Vagina (tissue), 2 donors: ENCODE data around the gene APBB2. TPM values are rescaled to one million over a fixed set of nuclear protein-coding genes. Genes with fewer than 3 reads are reported as not detected.

ENCODE experiments used
- DNase-seq, 2 donors: peaks; one replicate each; pipeline ENCODE4 v3.0.0-alpha.2; 2017; ENCODE audit errors: extremely low spot score in 2 of 2
- H3K27ac ChIP-seq: fragments of 200-600 bp; sonication (generic); one replicate; pipeline ENCODE4 v1.5.1; 2019
- H3K27me3 ChIP-seq: fragments of 200-600 bp; sonication (generic); one replicate; pipeline ENCODE4 v1.5.1; 2019
- H3K36me3 ChIP-seq, 2 donors: fragments of 200-600 bp; sonication (generic); one replicate each; pipeline ENCODE4 v1.5.1; 2017 to 2019
- H3K4me1 ChIP-seq: fragments of 200-600 bp; sonication (generic); one replicate; pipeline ENCODE4 v1.5.1; 2019
- H3K4me3 ChIP-seq, 2 donors: fragments of 200-600 bp; sonication (generic); 1 replicate in 1 of 2; 2 replicates in 1 of 2; pipeline ENCODE4 v1.5.1; 2016 to 2019
- H3K9me3 ChIP-seq: fragments of 200-600 bp; sonication (generic); one replicate; pipeline ENCODE4 v1.5.1; 2019
- CTCF ChIP-seq, 3 experiments: fragments of 450-650 bp in 2 of 3; fragments of 200-600 bp in 1 of 3; sonication (generic) in 1 of 3; IDR thresholded peaks; one replicate each; pipeline ENCODE4 v1.5.1; 2017 to 2019; ENCODE audit warnings: antibody characterized with exemption in 3 of 3, mild to moderate bottlenecking in 2 of 3, moderate library complexity in 2 of 3
- POLR2A ChIP-seq, 2 donors: fragments of 450-650 bp; IDR thresholded peaks; one replicate each; pipeline ENCODE4 v1.6.1; 2017; ENCODE audit warnings: antibody characterized with exemption in 2 of 2, mild to moderate bottlenecking in 2 of 2, moderate library complexity in 2 of 2
- POLR2AphosphoS5 ChIP-seq, 2 donors: sonication (generic); formaldehyde crosslinking; IDR thresholded peaks; one replicate each; pipeline ENCODE4 v1.9.0; 2017; ENCODE audit warnings: antibody characterized with exemption in 2 of 2, mild to moderate bottlenecking in 2 of 2, low read depth in 1 of 2; ENCODE audit not compliant: insufficient read depth in 1 of 2
- intact Hi-C: fragments of 100-400 bp; cut with DNase I; formaldehyde crosslinking; loops from one replicate; pipeline ENCODE4 v1.15.1; 2023
- total RNA-seq: library from RNA; depleted of rRNA; stranded (reverse); fragments of >200 nt; gene quantifications from one replicate; pipeline ENCODE4 v1.2.3, GENCODE V29; 2016

Gene APBB2
- total RNA-seq, 1 donor from 2014 or later = 68.8 TPM

- Histone ChIP-seq H3K36me3 (no peaks in the 10 kb centered on the region), H3K9me3 (no peaks in the 10 kb centered on the region), H3K27me3 (no peaks in the 10 kb centered on the region), H3K27ac (no peak overlapping the region), H3K4me3 (no peak overlapping the region), H3K4me1 (no peaks in the 10 kb centered on the region)
- no peak for DNase-seq
- TF ChIP-seq POLR2A (IDR thresholded peaks at IDR 0.05) (no peak), CTCF (IDR thresholded peaks at IDR 0.05) (no peak), POLR2AphosphoS5 (IDR thresholded peaks at IDR 0.05; ENCODE audit: insufficient read depth in 1 of 2, low read depth in 1 of 2) (no peak)
- intact Hi-C loops = no loop called here
Observed at GRCh38 chr4:40848251-40848650, 366.1 kb downstream of the APBB2 start.

GRCh38 chr4:40846532-40846931, 367.8 kb downstream of the APBB2 start:
- Histone ChIP-seq H3K27me3 (no peaks in the 10 kb centered on the region), H3K4me3 (no peak overlapping the region), H3K9me3 (no peaks in the 10 kb centered on the region), H3K36me3 (no peaks in the 10 kb centered on the region), H3K27ac (no peak overlapping the region), H3K4me1 (no peaks in the 10 kb centered on the region)
- intact Hi-C loops = no loop called here
- DNase-seq = no peak
- no peak for TF ChIP-seq POLR2A (IDR thresholded peaks at IDR 0.05)
- no peak for TF ChIP-seq CTCF (IDR thresholded peaks at IDR 0.05)
- TF ChIP-seq POLR2AphosphoS5 (IDR thresholded peaks at IDR 0.05; ENCODE audit: insufficient read depth in 1 of 2, low read depth in 1 of 2) = no peak

GRCh38 chr4:40845154-40845835, 369.0 kb downstream of the APBB2 start:
- no peak overlapping the region for H3K4me3 ChIP-seq
- no peaks in the 10 kb centered on the region for H3K36me3 ChIP-seq
- no peaks in the 10 kb centered on the region for H3K4me1 ChIP-seq
- no peaks in the 10 kb centered on the region for H3K27me3 ChIP-seq
- H3K27ac ChIP-seq = no peak overlapping the region
- intact Hi-C loops = no loop called here
- no peaks in the 10 kb centered on the region for H3K9me3 ChIP-seq
- DNase-seq = no peak
- no peak for TF ChIP-seq POLR2A (IDR thresholded peaks at IDR 0.05)
- TF ChIP-seq POLR2AphosphoS5 (IDR thresholded peaks at IDR 0.05; ENCODE audit: insufficient read depth in 1 of 2, low read depth in 1 of 2) = no peak
- no peak for TF ChIP-seq CTCF (IDR thresholded peaks at IDR 0.05)

- no peak overlapping the region for H3K4me3 ChIP-seq
- no peaks in the 10 kb centered on the region for H3K36me3 ChIP-seq
- no peaks in the 10 kb centered on the region for H3K9me3 ChIP-seq
- TF ChIP-seq POLR2AphosphoS5 (IDR thresholded peaks at IDR 0.05; ENCODE audit: insufficient read depth in 1 of 2, low read depth in 1 of 2) = no peak
- no peak for DNase-seq
- H3K4me1 ChIP-seq = no peaks in the 10 kb centered on the region
- intact Hi-C loops = no loop called here
- H3K27ac ChIP-seq = no peak overlapping the region
- H3K27me3 ChIP-seq = no peaks in the 10 kb centered on the region
Observed at GRCh38 chr4:40844261-40844660, 370.1 kb downstream of the APBB2 start.

- Histone ChIP-seq H3K4me3 (no peak overlapping the region), H3K36me3 (no peaks in the 10 kb centered on the region), H3K27me3 (no peaks in the 10 kb centered on the region), H3K9me3 (no peaks in the 10 kb centered on the region), H3K27ac (no peak overlapping the region), H3K4me1 (no peaks in the 10 kb centered on the region)
- TF ChIP-seq CTCF (IDR thresholded peaks at IDR 0.05) (no peak), POLR2AphosphoS5 (IDR thresholded peaks at IDR 0.05; ENCODE audit: insufficient read depth in 1 of 2, low read depth in 1 of 2) (no peak), POLR2A (IDR thresholded peaks at IDR 0.05) (no peak)
- DNase-seq = no peak
- intact Hi-C loops = no loop called here
Observed at GRCh38 chr4:40843696-40844095, 370.6 kb downstream of the APBB2 start.
